Central memory CD8-positive, alpha-beta T cell (primary cell): ENCODE data around the gene PCDHA12.

ENCODE experiments used
- ATAC-seq: fragments of 150-1000 bp; cut with Tn5 transposase; replicated peaks from 2 replicates; pipeline ENCODE4 v1.10.0; 2022; ENCODE audit warnings: mild to moderate bottlenecking, moderate FRiP score, moderate number of reproducible peaks; ENCODE audit not compliant: poor library complexity, severe bottlenecking; ENCODE audit errors: extremely low read depth
- DNase-seq, 2 donors: peaks; one replicate each; pipeline ENCODE4 v3.0.0; 2021; ENCODE audit warnings: low spot score in 2 of 2
- H3K27ac Mint-ChIP-seq: one replicate; pipeline ENCODE4 v1.8.0; 2022; ENCODE audit warnings: low read depth, mild to moderate bottlenecking, moderate library complexity, mixed read lengths
- H3K27me3 Mint-ChIP-seq: one replicate; pipeline ENCODE4 v1.8.0; 2022; ENCODE audit warnings: mixed read lengths
- H3K36me3 Mint-ChIP-seq: one replicate; pipeline ENCODE4 v1.8.0; 2022; ENCODE audit warnings: mild to moderate bottlenecking, moderate library complexity, mixed read lengths; ENCODE audit not compliant: insufficient read depth
- H3K4me1 Mint-ChIP-seq: one replicate; pipeline ENCODE4 v1.8.0; 2022; ENCODE audit warnings: mixed read lengths
- H3K4me3 Mint-ChIP-seq: one replicate; pipeline ENCODE4 v1.8.0; 2022; ENCODE audit warnings: mild to moderate bottlenecking, moderate library complexity, mixed read lengths
- H3K9me3 Mint-ChIP-seq: one replicate; pipeline ENCODE4 v1.8.0; 2022; ENCODE audit warnings: mixed read lengths

PCDHA12 gene

GRCh38 chr5:140927228-140927573 is 52.1 kb downstream of the PCDHA12 start:
- Mint-ChIP-seq H3K4me1 (no peaks in the 10 kb centered on the region), H3K27me3 (peaks cover 59% of the 10 kb centered on the region), H3K27ac (no peak overlapping the region), H3K4me3 (peak overlapping the region; percentile 34), H3K36me3 (peaks cover 2% of the 10 kb centered on the region), H3K9me3 (no peaks in the 10 kb centered on the region)
- ATAC-seq (no peak), DNase-seq (no peak)
